Spinal cord (tissue), 10 donors: ENCODE results near the gene JAZF1. TPM values are rescaled to one million over a fixed set of nuclear protein-coding genes. Genes with fewer than 3 reads are reported as not detected.

Experiments
- DNase-seq, 6 donors: peaks; one replicate each; pipeline versions ENCODE4 v3.0.0 to v3.0.0-alpha.2; 2013 to 2015; ENCODE audit warnings: low spot score in 6 of 6, low read depth in 4 of 6
- H3K27ac ChIP-seq: one replicate; pipeline ENCODE4 v1.5.1; 2013; ENCODE audit warnings: low read depth, low read length, control low read depth
- H3K27me3 ChIP-seq: one replicate; pipeline ENCODE4 v1.6.1; 2013; ENCODE audit warnings: low read length; ENCODE audit not compliant: control insufficient read depth, insufficient read depth
- H3K36me3 ChIP-seq: one replicate; pipeline ENCODE4 v1.6.1; 2013; ENCODE audit warnings: low read length; ENCODE audit not compliant: control insufficient read depth, insufficient read depth
- H3K4me1 ChIP-seq: one replicate; pipeline ENCODE4 v1.6.1; 2013; ENCODE audit warnings: low read length; ENCODE audit not compliant: control insufficient read depth, insufficient read depth
- H3K4me3 ChIP-seq: one replicate; pipeline ENCODE4 v1.5.1; 2013; ENCODE audit warnings: low read depth, low read length, control low read depth
- H3K9me3 ChIP-seq: one replicate; pipeline ENCODE4 v1.6.1; 2013; ENCODE audit warnings: low read length; ENCODE audit not compliant: control insufficient read depth, insufficient read depth
- WGBS: methylation state at CpG from one replicate; pipeline ENCODE4 v1.1.5; 2013; ENCODE audit warnings: missing lambda C conversion rate; ENCODE audit not compliant: insufficient coverage; 5-methylcytosine and 5-hydroxymethylcytosine counted together
- polyA plus RNA-seq, 2 donors: library from polyadenylated mRNA; unstranded; fragments of 120-200 nt; gene quantifications; one replicate each; pipeline ENCODE4 v1.2.1, GENCODE V29; 2013; ENCODE audit not compliant: insufficient read length in 2 of 2
- total RNA-seq, 2 donors: library from RNA; depleted of rRNA in 1 of 2; stranded (reverse); fragments of 120-200 nt in 1 of 2; fragments of >200 nt in 1 of 2; gene quantifications; one replicate each; pipeline versions ENCODE4 v1.2.3 to v1.2.4, GENCODE V29; 2013 to 2014
- donor health status: healthy.

Gene JAZF1
- total and polyA plus RNA-seq, 4 donors = 20.7 to 66.0 (median 50.5) TPM

GRCh38 chr7:28172958-28173357 lies 7.6 kb downstream of the JAZF1 start:
- DNase-seq = no peak
- WGBS = 61% methylated on average over 3 of the region's 3 CpGs
- Histone ChIP-seq H3K4me1 (peaks cover 6% of the 10 kb centered on the region), H3K27me3 (no peaks in the 10 kb centered on the region), H3K36me3 (no peaks in the 10 kb centered on the region), H3K4me3 (no peak overlapping the region), H3K27ac (no peak overlapping the region), H3K9me3 (no peaks in the 10 kb centered on the region)

DNA sequence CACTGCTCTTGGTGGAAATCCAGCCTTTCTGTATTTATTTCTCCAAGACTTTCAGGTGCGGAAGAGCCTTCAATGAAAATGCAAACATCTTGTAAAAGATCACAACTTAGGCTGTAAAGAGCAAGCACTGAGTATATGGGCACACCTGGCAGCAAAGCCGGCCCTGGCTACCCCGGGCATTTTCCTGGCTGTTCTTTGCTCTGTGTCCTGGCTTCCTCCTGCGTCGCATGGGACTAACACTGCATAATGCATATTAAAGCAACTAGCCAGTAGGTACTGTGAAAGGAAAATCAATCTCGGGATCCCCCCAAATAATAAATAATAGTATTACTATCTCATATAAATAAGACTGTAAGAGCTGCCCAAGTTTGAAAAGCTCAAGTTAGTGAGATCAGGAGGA lies 9.9 kb downstream of the JAZF1 start:
- H3K27me3 ChIP-seq = no peaks in the 10 kb centered on the region
- H3K4me1 ChIP-seq = peaks cover 6% of the 10 kb centered on the region
- 80% methylated on average over 2 of the region's 6 CpGs for WGBS

DNA sequence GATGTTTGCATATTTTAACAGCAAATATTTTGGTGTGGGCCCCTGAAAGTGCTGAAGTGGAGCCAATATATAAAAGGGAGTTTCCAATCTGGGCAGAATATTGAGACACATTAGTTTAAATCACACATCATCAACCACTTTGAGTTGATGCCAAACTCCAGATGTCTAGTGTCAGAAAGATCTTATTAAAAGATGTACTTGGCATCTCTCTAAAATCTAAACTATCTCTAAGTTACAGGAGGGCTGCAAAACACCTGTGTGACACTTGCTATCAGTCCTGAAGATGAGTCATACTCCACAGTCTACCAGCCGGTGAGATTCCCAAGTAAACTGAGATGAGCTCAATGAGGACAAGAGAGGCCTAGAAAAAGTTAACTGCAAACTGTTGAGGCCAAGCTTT lies 11.4 kb downstream of the JAZF1 start:
- Histone ChIP-seq H3K36me3 (no peaks in the 10 kb centered on the region), H3K9me3 (no peaks in the 10 kb centered on the region), H3K4me3 (no peak overlapping the region), H3K27me3 (no peaks in the 10 kb centered on the region), H3K27ac (no peak overlapping the region), H3K4me1 (peaks cover 6% of the 10 kb centered on the region)
- WGBS = no CpG with 5 or more reads among the region's 1 CpG
- DNase-seq = no peak

More for the DNA sequence above, 9.9 kb downstream of the JAZF1 start:
- no peak overlapping the region for H3K27ac ChIP-seq
- H3K4me3 ChIP-seq = no peak overlapping the region
- H3K9me3 ChIP-seq = no peaks in the 10 kb centered on the region
- no peaks in the 10 kb centered on the region for H3K36me3 ChIP-seq
- DNase-seq = no peak

DNA sequence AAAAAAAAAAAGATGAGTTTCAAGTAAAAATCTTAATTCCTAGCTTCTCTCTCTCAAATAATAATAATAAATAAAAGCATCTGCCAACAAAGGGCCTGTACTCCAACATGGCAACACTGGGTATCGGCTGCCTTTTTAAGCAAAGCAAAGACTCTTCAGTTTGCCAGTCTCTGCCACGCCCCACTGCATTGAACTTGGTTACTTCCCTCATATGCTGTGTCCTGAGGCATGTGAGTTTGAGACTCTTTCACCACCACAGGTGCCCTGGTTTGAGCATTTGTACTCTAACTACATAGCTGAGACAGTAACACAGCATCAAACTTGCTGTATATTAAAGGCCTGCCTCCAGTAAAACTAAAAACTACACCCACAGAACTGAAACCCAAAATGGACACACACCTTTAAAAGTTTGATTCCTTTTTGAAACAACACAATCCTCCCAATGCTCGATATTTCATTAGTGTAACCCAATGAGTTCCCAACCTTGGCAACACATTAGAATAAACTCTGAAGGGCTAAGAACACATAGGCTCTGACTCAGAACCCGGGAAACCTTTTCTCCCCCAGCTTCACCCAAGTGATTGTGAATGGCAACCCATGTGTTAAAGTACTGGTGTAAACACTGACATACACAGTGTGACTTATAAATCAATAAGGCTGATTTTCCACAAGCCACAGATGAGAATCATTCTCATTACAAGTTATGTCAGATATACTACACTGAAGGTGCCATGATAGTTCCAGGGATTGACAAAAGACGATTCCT lies 12.0 kb downstream of the JAZF1 start:
- no peaks in the 10 kb centered on the region for H3K27me3 ChIP-seq
- no peak for DNase-seq
- H3K36me3 ChIP-seq = no peaks in the 10 kb centered on the region
- H3K27ac ChIP-seq = no peak overlapping the region
- H3K4me3 ChIP-seq = no peak overlapping the region
- WGBS = 100% methylated on average over 2 of the region's 5 CpGs
- H3K9me3 ChIP-seq = no peaks in the 10 kb centered on the region
- peaks cover 5% of the 10 kb centered on the region for H3K4me1 ChIP-seq

- Histone ChIP-seq H3K9me3 (no peaks in the 10 kb centered on the region), H3K36me3 (no peaks in the 10 kb centered on the region), H3K27ac (no peak overlapping the region), H3K4me1 (peaks cover 3% of the 10 kb centered on the region), H3K27me3 (no peaks in the 10 kb centered on the region), H3K4me3 (no peak overlapping the region)
- no peak for DNase-seq
- WGBS = 90% methylated on average over 2 of the region's 5 CpGs
These were observed 13.4 kb downstream of the JAZF1 start for GRCh38 chr7:28166982-28167715.

DNA sequence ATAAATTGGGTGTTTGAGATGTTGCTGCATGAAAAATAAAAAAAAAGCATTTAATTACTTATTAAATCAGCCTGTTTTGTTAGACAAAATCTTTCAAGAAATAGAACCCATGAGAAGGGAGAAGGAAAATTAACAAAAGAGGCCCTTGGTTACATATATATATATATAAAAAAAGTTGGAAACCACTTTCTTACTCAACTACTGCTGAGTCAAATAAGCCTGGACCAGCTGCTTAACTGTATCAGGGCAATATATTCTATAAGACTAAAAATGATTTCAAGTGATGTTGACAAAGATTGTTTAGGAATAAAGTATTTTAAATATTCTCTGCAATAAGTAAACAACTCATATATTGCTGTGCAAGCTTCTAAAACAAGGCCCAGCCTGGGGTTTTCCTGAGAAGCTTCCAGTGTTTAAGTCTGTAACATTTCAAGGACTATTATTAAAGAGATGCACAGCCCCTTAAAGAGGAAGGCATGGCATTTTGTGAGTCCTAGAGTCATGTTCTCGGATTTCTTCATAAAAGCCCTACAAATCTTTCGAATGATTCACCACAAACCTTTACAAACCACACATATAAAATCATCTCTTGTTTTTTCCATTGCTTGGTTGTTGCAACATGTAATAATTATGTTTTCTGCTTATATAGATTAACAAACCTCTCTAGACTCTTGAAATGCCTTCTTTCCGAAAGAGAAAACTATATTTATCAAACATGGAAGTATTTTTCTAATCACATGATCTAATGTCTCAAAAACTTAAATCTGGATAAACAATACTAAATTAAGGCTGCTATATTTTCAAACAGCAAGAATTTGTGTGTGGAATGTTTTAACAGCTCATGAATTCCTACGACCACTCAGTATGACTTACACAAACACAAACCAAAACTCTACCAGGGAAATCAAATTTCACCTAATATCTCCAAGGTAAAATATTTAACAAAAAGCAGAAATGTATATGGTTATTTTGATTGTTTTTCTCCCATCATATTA lies 14.3 kb downstream of the JAZF1 start:
- no peak for DNase-seq
- WGBS = no CpG with 5 or more reads among the region's 4 CpGs
- H3K27ac ChIP-seq = no peak overlapping the region
- no peak overlapping the region for H3K4me3 ChIP-seq
- H3K9me3 ChIP-seq = no peaks in the 10 kb centered on the region
- H3K36me3 ChIP-seq = no peaks in the 10 kb centered on the region
- H3K27me3 ChIP-seq = no peaks in the 10 kb centered on the region
- peaks cover 3% of the 10 kb centered on the region for H3K4me1 ChIP-seq

GRCh38 chr7:28165261-28165660 lies 15.3 kb downstream of the JAZF1 start:
- no peaks in the 10 kb centered on the region for H3K27me3 ChIP-seq
- no peaks in the 10 kb centered on the region for H3K36me3 ChIP-seq
- H3K27ac ChIP-seq = no peak overlapping the region
- no peak overlapping the region for H3K4me3 ChIP-seq
- no peak for DNase-seq
- no peaks in the 10 kb centered on the region for H3K4me1 ChIP-seq
- WGBS = 45% methylated on average over 2 of the region's 2 CpGs
- H3K9me3 ChIP-seq = no peaks in the 10 kb centered on the region

DNA sequence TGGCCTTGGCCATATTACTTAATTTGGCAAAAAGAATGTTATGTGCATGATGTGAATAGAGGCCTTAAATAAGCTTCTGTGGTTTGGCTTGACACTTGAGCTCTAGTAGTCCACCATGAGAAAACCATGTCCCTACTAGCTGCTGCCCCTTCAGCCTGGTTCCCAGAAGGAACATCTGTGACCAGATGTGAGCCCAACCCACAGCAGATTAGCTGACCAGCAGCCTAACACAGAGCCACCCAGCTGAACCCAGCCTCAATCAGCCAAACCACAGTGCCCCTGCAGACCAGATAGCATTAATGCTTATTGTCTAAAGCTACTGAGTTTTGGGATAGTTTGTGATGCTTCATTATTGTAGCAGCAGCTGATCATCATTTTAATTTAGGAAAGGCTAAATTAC lies 16.6 kb downstream of the JAZF1 start:
- Histone ChIP-seq H3K4me1 (no peaks in the 10 kb centered on the region), H3K27me3 (no peaks in the 10 kb centered on the region), H3K27ac (no peak overlapping the region), H3K9me3 (no peaks in the 10 kb centered on the region), H3K36me3 (peaks cover 4% of the 10 kb centered on the region), H3K4me3 (no peak overlapping the region)
- no peak for DNase-seq

GRCh38 chr7:28161331-28161730 lies 19.3 kb downstream of the JAZF1 start:
- H3K4me1 ChIP-seq = no peaks in the 10 kb centered on the region
- H3K27me3 ChIP-seq = no peaks in the 10 kb centered on the region
- 100% methylated on average over 1 of the region's 1 CpG for WGBS
- H3K27ac ChIP-seq = no peak overlapping the region
- no peaks in the 10 kb centered on the region for H3K9me3 ChIP-seq
- no peak overlapping the region for H3K4me3 ChIP-seq
- DNase-seq = peak in 1 of 6 donors; percentile 52
- peaks cover 4% of the 10 kb centered on the region for H3K36me3 ChIP-seq
